Measurements from ENCODE around the gene CYP4F3.

CYP4F3 gene

GRCh38 chr19:15702534-15702930, 61.8 kb downstream of the CYP4F3 start:
- TF ChIP-seq CTCF (IDR thresholded peaks at IDR 0.05; ENCODE audit: low read depth, low read length, missing control alignments): peak; percentile 40
- DNase-seq (ENCODE audit: low read depth): no peak
- no peak overlapping the region for H3K4me3 ChIP-seq (ENCODE audit: low read depth, low read length)

Measured in GM12864 (cell line).